Nephron (organoid): ENCODE data around the gene PLCH1.

Experiments used
- H3K27ac Mint-ChIP-seq, 3 experiments: 2 replicates each; pipeline ENCODE4 v1.8.0; 2020; ENCODE audit warnings: mixed read lengths in 3 of 3, mild to moderate bottlenecking in 2 of 3, moderate library complexity in 1 of 3
- H3K27me3 Mint-ChIP-seq: 2 replicates; pipeline ENCODE4 v1.8.0; 2021; ENCODE audit warnings: low read depth, mild to moderate bottlenecking, moderate library complexity, mixed read lengths
- H3K36me3 Mint-ChIP-seq: 2 replicates; pipeline ENCODE4 v1.8.0; 2020; ENCODE audit warnings: low read depth, mixed read lengths
- H3K4me1 Mint-ChIP-seq: 2 replicates; pipeline ENCODE4 v1.8.0; 2020; ENCODE audit warnings: mixed read lengths
- H3K4me3 Mint-ChIP-seq, 3 experiments: 2 replicates each; pipeline ENCODE4 v1.8.0; 2020; ENCODE audit warnings: mild to moderate bottlenecking in 3 of 3, mixed read lengths in 3 of 3, moderate library complexity in 2 of 3
- H3K9me3 Mint-ChIP-seq: 2 replicates; pipeline ENCODE4 v1.8.0; 2020; ENCODE audit warnings: mixed read lengths
- TF ChIP-seq, protein P1 (sequence below), 3 experiments: fragments of 200-600 bp; sonication (generic); IDR thresholded peaks; one replicate each; pipeline ENCODE4 v1.5.0; 2021; ENCODE audit warnings: antibody characterized with exemption in 3 of 3; ENCODE audit not compliant: unreplicated experiment in 3 of 3

PLCH1 gene

DNA sequence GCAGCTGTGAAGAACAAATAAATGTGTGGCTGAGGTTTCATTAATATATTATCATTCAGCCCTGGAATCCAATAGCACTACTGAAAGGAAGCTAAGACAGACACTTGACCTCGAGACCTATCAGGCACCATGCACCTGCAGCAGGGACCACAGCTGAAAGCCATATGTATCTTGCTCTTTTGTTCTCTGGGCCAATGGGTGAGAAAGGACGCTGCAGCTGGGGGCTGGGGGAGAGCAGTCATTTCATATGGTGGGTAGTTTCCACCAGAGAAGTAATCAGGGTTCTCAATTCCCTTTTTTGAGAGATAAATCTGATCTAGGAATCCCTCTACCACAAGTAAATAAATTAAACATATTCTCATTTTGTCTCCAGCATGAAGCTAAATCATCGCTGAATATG lies 225.8 kb downstream of the PLCH1 start:
- Mint-ChIP-seq H3K9me3 (no peaks in the 10 kb centered on the region), H3K36me3 (peaks cover 25% of the 10 kb centered on the region), H3K4me1 (peaks cover 30% of the 10 kb centered on the region), H3K27ac (peak overlapping the region in 2 of 3 experiments; percentile 23 to 47), H3K27me3 (no peaks in the 10 kb centered on the region), H3K4me3 (no peak overlapping the region)
- TF ChIP-seq, protein P1, sequence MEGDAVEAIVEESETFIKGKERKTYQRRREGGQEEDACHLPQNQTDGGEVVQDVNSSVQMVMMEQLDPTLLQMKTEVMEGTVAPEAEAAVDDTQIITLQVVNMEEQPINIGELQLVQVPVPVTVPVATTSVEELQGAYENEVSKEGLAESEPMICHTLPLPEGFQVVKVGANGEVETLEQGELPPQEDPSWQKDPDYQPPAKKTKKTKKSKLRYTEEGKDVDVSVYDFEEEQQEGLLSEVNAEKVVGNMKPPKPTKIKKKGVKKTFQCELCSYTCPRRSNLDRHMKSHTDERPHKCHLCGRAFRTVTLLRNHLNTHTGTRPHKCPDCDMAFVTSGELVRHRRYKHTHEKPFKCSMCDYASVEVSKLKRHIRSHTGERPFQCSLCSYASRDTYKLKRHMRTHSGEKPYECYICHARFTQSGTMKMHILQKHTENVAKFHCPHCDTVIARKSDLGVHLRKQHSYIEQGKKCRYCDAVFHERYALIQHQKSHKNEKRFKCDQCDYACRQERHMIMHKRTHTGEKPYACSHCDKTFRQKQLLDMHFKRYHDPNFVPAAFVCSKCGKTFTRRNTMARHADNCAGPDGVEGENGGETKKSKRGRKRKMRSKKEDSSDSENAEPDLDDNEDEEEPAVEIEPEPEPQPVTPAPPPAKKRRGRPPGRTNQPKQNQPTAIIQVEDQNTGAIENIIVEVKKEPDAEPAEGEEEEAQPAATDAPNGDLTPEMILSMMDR (IDR thresholded peaks at IDR 0.05; ENCODE audit: unreplicated experiment in 3 of 3) = no peak

DNA sequence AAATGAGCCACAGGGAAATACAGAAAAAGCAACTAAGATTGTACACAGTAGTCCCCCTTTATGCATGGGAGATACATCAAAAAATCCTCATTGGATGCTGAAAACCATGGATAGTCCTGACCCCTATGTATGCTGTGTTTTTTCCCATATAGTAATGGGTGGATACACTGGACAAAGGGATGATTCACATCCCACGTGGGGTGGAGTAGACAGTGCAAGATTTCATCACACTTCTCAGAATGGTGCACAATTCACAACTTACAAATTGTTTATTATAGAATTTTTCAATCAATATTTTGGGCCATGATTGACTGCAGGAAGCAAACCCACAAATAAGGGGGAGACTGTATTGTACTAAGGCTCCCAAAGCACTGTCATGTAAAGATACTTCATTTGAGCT lies 227.0 kb downstream of the PLCH1 start:
- Mint-ChIP-seq H3K27me3 (no peaks in the 10 kb centered on the region), H3K4me1 (peaks cover 30% of the 10 kb centered on the region), H3K27ac (no peak overlapping the region), H3K9me3 (no peaks in the 10 kb centered on the region), H3K4me3 (no peak overlapping the region), H3K36me3 (peaks cover 31% of the 10 kb centered on the region)
- TF ChIP-seq, protein P1 (IDR thresholded peaks at IDR 0.05; ENCODE audit: unreplicated experiment in 3 of 3) = no peak

GRCh38 chr3:155516439-155516838 lies 228.4 kb downstream of the PLCH1 start:
- peaks cover 37% of the 10 kb centered on the region for H3K36me3 Mint-ChIP-seq
- no peak overlapping the region for H3K27ac Mint-ChIP-seq
- H3K9me3 Mint-ChIP-seq = peaks cover 4% of the 10 kb centered on the region
- H3K4me1 Mint-ChIP-seq = peaks cover 26% of the 10 kb centered on the region
- no peaks in the 10 kb centered on the region for H3K27me3 Mint-ChIP-seq
- H3K4me3 Mint-ChIP-seq = no peak overlapping the region
- TF ChIP-seq, protein P1 (IDR thresholded peaks at IDR 0.05; ENCODE audit: unreplicated experiment in 3 of 3) = no peak

- Mint-ChIP-seq H3K36me3 (peaks cover 37% of the 10 kb centered on the region), H3K9me3 (peaks cover 4% of the 10 kb centered on the region), H3K4me3 (no peak overlapping the region), H3K4me1 (no peaks in the 10 kb centered on the region), H3K27me3 (no peaks in the 10 kb centered on the region), H3K27ac (no peak overlapping the region)
- TF ChIP-seq, protein P1 (IDR thresholded peaks at IDR 0.05; ENCODE audit: unreplicated experiment in 3 of 3) = no peak
Observed at GRCh38 chr3:155512867-155513261, 232.0 kb downstream of the PLCH1 start.

DNA sequence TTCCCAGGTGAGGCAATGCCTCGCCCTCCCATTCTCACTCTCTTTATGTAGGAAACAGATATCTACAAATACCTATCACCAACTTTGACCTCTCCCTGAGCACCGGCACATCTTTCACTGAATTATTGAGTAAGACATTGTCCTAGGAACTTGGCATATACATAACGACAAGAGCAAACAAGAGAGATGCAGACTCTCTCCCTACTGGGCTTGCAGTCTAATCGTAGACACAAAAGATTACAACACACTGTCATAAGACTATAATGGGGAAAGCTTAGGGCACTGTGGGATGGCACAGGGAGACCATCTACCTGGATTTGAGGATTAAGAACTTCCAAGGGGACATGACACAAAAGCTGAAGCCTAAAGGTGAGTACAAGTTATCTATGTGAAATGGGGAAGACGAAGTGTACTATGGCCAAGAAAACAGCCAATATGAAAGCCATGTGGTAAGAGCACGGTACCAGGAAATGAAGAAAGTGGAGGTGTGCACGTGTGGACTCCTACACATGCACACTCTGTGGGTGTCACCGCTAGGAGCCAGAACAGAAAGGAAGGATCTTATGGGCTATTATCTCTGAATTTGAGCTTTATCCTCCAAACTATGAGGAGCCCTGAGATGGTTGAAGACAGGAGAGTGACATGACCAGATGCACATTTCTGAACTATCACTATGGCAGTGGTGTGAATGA lies 232.6 kb downstream of the PLCH1 start:
- no peak overlapping the region for H3K4me3 Mint-ChIP-seq
- H3K36me3 Mint-ChIP-seq = peaks cover 33% of the 10 kb centered on the region
- H3K27me3 Mint-ChIP-seq = no peaks in the 10 kb centered on the region
- no peaks in the 10 kb centered on the region for H3K4me1 Mint-ChIP-seq
- H3K27ac Mint-ChIP-seq = no peak overlapping the region
- H3K9me3 Mint-ChIP-seq = peaks cover 4% of the 10 kb centered on the region
- TF ChIP-seq, protein P1 (IDR thresholded peaks at IDR 0.05; ENCODE audit: unreplicated experiment in 3 of 3) = no peak

GRCh38 chr3:155504682-155505081 lies 240.2 kb downstream of the PLCH1 start:
- H3K36me3 Mint-ChIP-seq = peaks cover 10% of the 10 kb centered on the region
- TF ChIP-seq, protein P1 (IDR thresholded peaks at IDR 0.05; ENCODE audit: unreplicated experiment in 3 of 3) = no peak
- H3K4me1 Mint-ChIP-seq = peaks cover 6% of the 10 kb centered on the region
- no peaks in the 10 kb centered on the region for H3K27me3 Mint-ChIP-seq
- peaks cover 4% of the 10 kb centered on the region for H3K9me3 Mint-ChIP-seq
- H3K4me3 Mint-ChIP-seq = no peak overlapping the region
- H3K27ac Mint-ChIP-seq = no peak overlapping the region
